ENCODE data around the gene ARMC2. TPM values are rescaled to one million over a fixed set of nuclear protein-coding genes. Genes with fewer than 3 reads are reported as not detected.

ARMC2 gene
- total and polyA plus RNA-seq, 8 donors = 0.46 to 13.4 (median 2.3) TPM; not detected in 1

GRCh38 chr6:109002051-109002697 lies 154.0 kb downstream of the ARMC2 start:
- Histone ChIP-seq H3K9me3 (no peaks in the 10 kb centered on the region), H3K4me3 (peak overlapping the region in 1 of 4 donors; percentile 17), H3K27me3 (no peaks in the 10 kb centered on the region), H3K4me1 (peaks cover 42 to 91% (median 70%) of the 10 kb centered on the region in 4 donors), H3K36me3 (peaks cover 11 to 42% (median 37%) of the 10 kb centered on the region in 4 donors), H3K27ac (peak overlapping the region in 4 of 5 donors; percentile 54 to 93 (median 77))
- intact Hi-C loops (cut with DNase I; ENCODE audit: low total_unique reads) = loop anchor here (10.0 kb wide), 1 partner anchor 63 kb away; no protein-coding TSS in a partner anchor
- peak in 1 of 2 donors; percentile 51 for DNase-seq
- TF ChIP-seq POLR2A (IDR thresholded peaks at IDR 0.05) = no peak
- TF ChIP-seq POLR2AphosphoS5 (IDR thresholded peaks at IDR 0.05) = peak; percentile 55 to 83 (median 68)
- 21 to 26% (median 24%) methylated on average over 3 of the region's 3 CpGs for WGBS, 5 donors

- no peaks in the 10 kb centered on the region for H3K9me3 ChIP-seq
- DNase-seq = no peak
- H3K4me3 ChIP-seq = no peak overlapping the region
- H3K36me3 ChIP-seq = peaks cover 11 to 35% (median 30%) of the 10 kb centered on the region in 4 donors
- intact Hi-C loops (cut with DNase I; ENCODE audit: low total_unique reads) = loop anchor here (10.0 kb wide), 1 partner anchor 62 kb away; no protein-coding TSS in a partner anchor
- peaks cover 42 to 98% (median 73%) of the 10 kb centered on the region in 4 donors for H3K4me1 ChIP-seq
- H3K27me3 ChIP-seq = no peaks in the 10 kb centered on the region
- peak overlapping the region in 4 of 5 donors; percentile 54 to 93 (median 77) for H3K27ac ChIP-seq
- no peak for TF ChIP-seq POLR2AphosphoS5 (IDR thresholded peaks at IDR 0.05)
- TF ChIP-seq POLR2A (IDR thresholded peaks at IDR 0.05) = no peak
- no peak for TF ChIP-seq EP300 (IDR thresholded peaks at IDR 0.05)
- TF ChIP-seq, protein P1, sequence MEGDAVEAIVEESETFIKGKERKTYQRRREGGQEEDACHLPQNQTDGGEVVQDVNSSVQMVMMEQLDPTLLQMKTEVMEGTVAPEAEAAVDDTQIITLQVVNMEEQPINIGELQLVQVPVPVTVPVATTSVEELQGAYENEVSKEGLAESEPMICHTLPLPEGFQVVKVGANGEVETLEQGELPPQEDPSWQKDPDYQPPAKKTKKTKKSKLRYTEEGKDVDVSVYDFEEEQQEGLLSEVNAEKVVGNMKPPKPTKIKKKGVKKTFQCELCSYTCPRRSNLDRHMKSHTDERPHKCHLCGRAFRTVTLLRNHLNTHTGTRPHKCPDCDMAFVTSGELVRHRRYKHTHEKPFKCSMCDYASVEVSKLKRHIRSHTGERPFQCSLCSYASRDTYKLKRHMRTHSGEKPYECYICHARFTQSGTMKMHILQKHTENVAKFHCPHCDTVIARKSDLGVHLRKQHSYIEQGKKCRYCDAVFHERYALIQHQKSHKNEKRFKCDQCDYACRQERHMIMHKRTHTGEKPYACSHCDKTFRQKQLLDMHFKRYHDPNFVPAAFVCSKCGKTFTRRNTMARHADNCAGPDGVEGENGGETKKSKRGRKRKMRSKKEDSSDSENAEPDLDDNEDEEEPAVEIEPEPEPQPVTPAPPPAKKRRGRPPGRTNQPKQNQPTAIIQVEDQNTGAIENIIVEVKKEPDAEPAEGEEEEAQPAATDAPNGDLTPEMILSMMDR (IDR thresholded peaks at IDR 0.05) = no peak
Observed at GRCh38 chr6:109002882-109003281, 154.7 kb downstream of the ARMC2 start.

GRCh38 chr6:109006818-109007217 lies 158.6 kb downstream of the ARMC2 start:
- peak overlapping the region; percentile 62 to 88 (median 86) for H3K4me3 ChIP-seq
- intact Hi-C loops (cut with DNase I; ENCODE audit: low total_unique reads) = loop anchor here (10.0 kb wide), 1 partner anchor 58 kb away; no protein-coding TSS in a partner anchor

DNA sequence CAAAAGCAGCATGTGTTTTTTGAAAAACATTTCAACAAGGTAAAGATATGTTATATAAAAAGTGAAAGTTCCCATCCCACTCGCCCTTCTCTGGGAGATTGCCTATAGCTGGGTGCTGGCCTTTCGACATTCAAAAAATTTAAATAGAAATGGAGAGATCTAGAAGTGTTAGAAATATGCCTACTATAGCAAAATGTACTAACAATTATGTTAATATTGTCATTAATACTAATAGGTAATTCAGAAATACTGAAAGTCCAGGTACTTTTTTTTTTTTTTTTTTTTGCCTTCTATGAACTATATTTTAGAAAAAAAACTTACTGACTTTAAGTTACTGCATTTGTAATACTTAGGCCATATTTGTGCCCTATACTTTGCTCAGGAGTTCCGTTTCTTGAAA lies 159.3 kb downstream of the ARMC2 start:
- 28 to 60% (median 46%) methylated on average over 3 of the region's 3 CpGs for WGBS, 5 donors
- peaks cover 15 to 69% (median 48%) of the 10 kb centered on the region in 4 donors for H3K4me1 ChIP-seq
- no peaks in the 10 kb centered on the region for H3K36me3 ChIP-seq
- no peaks in the 10 kb centered on the region for H3K9me3 ChIP-seq
- no peaks in the 10 kb centered on the region for H3K27me3 ChIP-seq
- H3K4me3 ChIP-seq = peak overlapping the region; percentile 62 to 88 (median 86)
- DNase-seq = no peak
- TF ChIP-seq POLR2AphosphoS5 (IDR thresholded peaks at IDR 0.05) (no peak), POLR2A (IDR thresholded peaks at IDR 0.05) (no peak), EP300 (IDR thresholded peaks at IDR 0.05) (no peak)
- TF ChIP-seq, protein P1 (IDR thresholded peaks at IDR 0.05) = no peak
- H3K27ac ChIP-seq = peak overlapping the region in 4 of 5 donors; percentile 93 to 98 (median 98)
- intact Hi-C loops (cut with DNase I; ENCODE audit: low total_unique reads) = loop anchor here (10.0 kb wide), 1 partner anchor 57 kb away; no protein-coding TSS in a partner anchor

More at GRCh38 chr6:109006818-109007217, 158.6 kb downstream of the ARMC2 start:
- 29 to 59% (median 38%) methylated on average over 1 of the region's 1 CpG for WGBS, 5 donors
- TF ChIP-seq EP300 (IDR thresholded peaks at IDR 0.05) (no peak), POLR2AphosphoS5 (IDR thresholded peaks at IDR 0.05) (no peak), POLR2A (IDR thresholded peaks at IDR 0.05) (no peak)
- TF ChIP-seq, protein P1 (IDR thresholded peaks at IDR 0.05) = no peak
- Histone ChIP-seq H3K36me3 (no peaks in the 10 kb centered on the region), H3K27me3 (no peaks in the 10 kb centered on the region), H3K9me3 (no peaks in the 10 kb centered on the region), H3K4me1 (peaks cover 19 to 76% (median 54%) of the 10 kb centered on the region in 4 donors), H3K27ac (peak overlapping the region in 4 of 5 donors; percentile 93 to 98 (median 98))
- DNase-seq = no peak
